Gastrocnemius medialis (tissue), 4 donors: ENCODE results near the gene LMTK2. TPM values are rescaled to one million over a fixed set of nuclear protein-coding genes. Genes with fewer than 3 reads are reported as not detected.

ENCODE experiments used
- ATAC-seq, 2 donors: fragments of 150-250 bp; one replicate each; pipeline ENCODE4 v1.9.1; 2016
- DNase-seq, 2 donors: peaks; one replicate each; pipeline ENCODE4 v3.0.0-alpha.2; 2019
- H3K27ac ChIP-seq, 4 donors: fragments of 200-600 bp; sonication (generic); 1 replicate in 1 of 4; 2 replicates in 3 of 4; pipeline ENCODE4 v1.5.1; 2016 to 2018; ENCODE audit warnings: mild to moderate bottlenecking in 2 of 4, moderate library complexity in 1 of 4
- H3K27me3 ChIP-seq, 3 donors: fragments of 200-600 bp; sonication (generic) in 2 of 3; 1 replicate in 1 of 3; 2 replicates in 2 of 3; pipeline versions ENCODE4 v1.5.1 to v1.6.0; 2016 to 2019; ENCODE audit warnings: mild to moderate bottlenecking in 1 of 3, moderate library complexity in 1 of 3
- H3K36me3 ChIP-seq, 2 donors: fragments of 200-600 bp; sonication (generic) in 1 of 2; one replicate each; pipeline ENCODE4 v1.5.1; 2017 to 2018
- H3K4me1 ChIP-seq, 2 donors: fragments of 200-600 bp; sonication (generic) in 1 of 2; one replicate each; pipeline ENCODE4 v1.5.1; 2016 to 2017; ENCODE audit warnings: mild to moderate bottlenecking in 2 of 2
- H3K4me3 ChIP-seq, 4 donors: fragments of 200-600 bp; sonication (generic) in 3 of 4; 1 replicate in 1 of 4; 2 replicates in 3 of 4; pipeline ENCODE4 v1.5.1; 2016 to 2019; ENCODE audit warnings: mild to moderate bottlenecking in 2 of 4
- H3K9me3 ChIP-seq, 3 donors: fragments of 200-600 bp; sonication (generic) in 2 of 3; 1 replicate in 1 of 3; 2 replicates in 2 of 3; pipeline ENCODE4 v1.5.1; 2016 to 2019
- CTCF ChIP-seq, 5 experiments: fragments of 450-650 bp in 3 of 5; fragments of 200-600 bp in 2 of 5; sonication (generic) in 2 of 5; IDR thresholded peaks in 4 of 5; conservative IDR thresholded peaks in 1 of 5; 1 replicate in 4 of 5; 2 replicates in 1 of 5; pipeline ENCODE4 v1.5.1; 2016 to 2019; ENCODE audit warnings: antibody characterized with exemption in 5 of 5, mild to moderate bottlenecking in 3 of 5, moderate library complexity in 3 of 5
- POLR2A ChIP-seq, 2 donors: fragments of 450-650 bp; IDR thresholded peaks; one replicate each; pipeline ENCODE4 v1.6.1; 2017; ENCODE audit warnings: antibody characterized with exemption in 2 of 2, mild to moderate bottlenecking in 2 of 2, moderate library complexity in 2 of 2
- in situ Hi-C, 4 donors: fragments of 200-750 bp; cut with MboI; loops; one replicate each; pipeline versions ENCODE4 v1.15.0 to v1.8.0; 2017; ENCODE audit warnings: low sequenced_read_pairs in 4 of 4
- intact Hi-C: fragments of 100-400 bp; cut with DNase I; formaldehyde crosslinking; loops from one replicate; pipeline ENCODE4 v1.15.1; 2023; ENCODE audit warnings: low total_unique reads
- total RNA-seq, 4 donors: library from RNA; depleted of rRNA; stranded (reverse); fragments of >200 nt; gene quantifications; one replicate each; pipeline versions ENCODE4 v1.1.0 to v1.2.3, GENCODE V29; 2016

LMTK2 gene
- total RNA-seq, 4 donors from 2014 or later: 10.8 to 44.2 (median 17.7) TPM

- DNase-seq (no peak), ATAC-seq (no peak)
- intact Hi-C loops (no loop called here), in situ Hi-C loops (no loop called here)
- no peaks in the 10 kb centered on the region for H3K4me1 ChIP-seq
- peaks cover 2 to 30% of the 10 kb centered on the region in 2 donors for H3K36me3 ChIP-seq
- TF ChIP-seq POLR2A (IDR thresholded peaks at IDR 0.05) (no peak), CTCF (IDR thresholded peaks at IDR 0.05 in 4 of 5, conservative IDR thresholded peaks at IDR 0.05 in 1 of 5) (no peak)
- no peak overlapping the region for H3K4me3 ChIP-seq
- H3K27me3 ChIP-seq: no peaks in the 10 kb centered on the region
- no peaks in the 10 kb centered on the region for H3K9me3 ChIP-seq
- H3K27ac ChIP-seq: no peak overlapping the region
These were observed 97.4 kb downstream of the LMTK2 start for GRCh38 chr7:98203964-98204605.

GRCh38 chr7:98204670-98205069, 98.0 kb downstream of the LMTK2 start:
- no peak for DNase-seq
- no peaks in the 10 kb centered on the region for H3K9me3 ChIP-seq
- no peak overlapping the region for H3K4me3 ChIP-seq
- no peaks in the 10 kb centered on the region for H3K4me1 ChIP-seq
- H3K27me3 ChIP-seq: no peaks in the 10 kb centered on the region
- peaks cover 2 to 30% of the 10 kb centered on the region in 2 donors for H3K36me3 ChIP-seq
- TF ChIP-seq POLR2A (IDR thresholded peaks at IDR 0.05): no peak
- TF ChIP-seq CTCF (IDR thresholded peaks at IDR 0.05 in 4 of 5, conservative IDR thresholded peaks at IDR 0.05 in 1 of 5): no peak
- in situ Hi-C loops: no loop called here
- no peak overlapping the region for H3K27ac ChIP-seq
- no peak for ATAC-seq
- intact Hi-C loops: no loop called here

- Histone ChIP-seq H3K4me1 (no peaks in the 10 kb centered on the region), H3K9me3 (no peaks in the 10 kb centered on the region), H3K36me3 (peaks cover 2 to 30% of the 10 kb centered on the region in 2 donors), H3K27me3 (peaks cover 0 to under 1% (median under 1%) of the 10 kb centered on the region in 3 donors), H3K27ac (no peak overlapping the region), H3K4me3 (no peak overlapping the region)
- intact Hi-C loops (no loop called here), in situ Hi-C loops (no loop called here)
- DNase-seq (no peak), ATAC-seq (no peak)
- no peak for TF ChIP-seq POLR2A (IDR thresholded peaks at IDR 0.05)
- TF ChIP-seq CTCF (IDR thresholded peaks at IDR 0.05 in 4 of 5, conservative IDR thresholded peaks at IDR 0.05 in 1 of 5): no peak
These were observed 98.6 kb downstream of the LMTK2 start for GRCh38 chr7:98205162-98205845.

- no peak for DNase-seq
- Histone ChIP-seq H3K27me3 (peaks cover 3 to 10% (median 9%) of the 10 kb centered on the region in 3 donors), H3K9me3 (no peaks in the 10 kb centered on the region), H3K27ac (no peak overlapping the region), H3K4me1 (peaks cover 0 to 4% of the 10 kb centered on the region in 2 donors), H3K36me3 (peaks cover 2 to 30% of the 10 kb centered on the region in 2 donors), H3K4me3 (no peak overlapping the region)
- no peak for ATAC-seq
- in situ Hi-C loops: no loop called here
- TF ChIP-seq CTCF (IDR thresholded peaks at IDR 0.05 in 4 of 5, conservative IDR thresholded peaks at IDR 0.05 in 1 of 5): no peak
- intact Hi-C loops: no loop called here
These were observed 100.0 kb downstream of the LMTK2 start for GRCh38 chr7:98206451-98207330.
